Coronary artery (tissue), 2 donors: ENCODE results near the gene MTMR3.

Source experiments
- DNase-seq: peaks from one replicate; pipeline ENCODE4 v3.0.0-alpha.2; 2017; ENCODE audit warnings: low spot score
- H3K27ac ChIP-seq, 2 donors: fragments of 200-600 bp; sonication (generic); one replicate each; pipeline ENCODE4 v1.5.1; 2016 to 2019
- H3K4me3 ChIP-seq: fragments of 200-600 bp; sonication (generic); 2 replicates; pipeline ENCODE4 v1.5.1; 2016; ENCODE audit warnings: mild to moderate bottlenecking, moderate library complexity
- TF ChIP-seq, protein P1 (sequence below): fragments of 200-600 bp; sonication (generic); IDR thresholded peaks from one replicate; pipeline ENCODE4 v1.5.1; 2019; ENCODE audit warnings: antibody characterized with exemption

MTMR3 gene

DNA sequence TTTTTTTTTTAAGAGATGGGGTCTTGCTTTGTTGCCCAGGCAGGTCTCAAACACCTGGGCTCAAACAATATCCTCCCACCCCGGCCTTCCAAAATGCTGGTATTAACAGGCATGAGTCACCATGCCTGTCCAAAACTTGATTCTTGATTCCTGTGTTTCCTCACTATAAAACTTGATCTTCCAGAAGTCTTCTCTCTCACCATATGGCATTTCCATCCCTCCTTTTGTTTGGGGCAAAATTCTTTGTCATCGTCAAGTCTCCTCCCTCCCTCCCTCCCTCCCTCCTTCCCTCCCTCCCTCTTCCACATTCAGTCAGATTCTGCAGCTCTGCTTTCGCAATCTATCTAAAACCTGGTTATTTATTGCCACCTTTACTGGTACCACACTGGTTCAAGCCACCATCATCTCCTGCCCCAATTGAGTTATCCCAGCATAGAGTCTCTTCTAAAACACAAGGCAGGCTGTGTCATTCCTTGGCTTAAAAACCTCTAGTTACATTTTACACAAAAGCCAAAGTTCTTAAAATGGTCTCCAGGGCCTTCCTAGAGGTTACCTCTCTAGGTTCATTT is 132.3 kb downstream of the MTMR3 start:
- TF ChIP-seq, protein P1, sequence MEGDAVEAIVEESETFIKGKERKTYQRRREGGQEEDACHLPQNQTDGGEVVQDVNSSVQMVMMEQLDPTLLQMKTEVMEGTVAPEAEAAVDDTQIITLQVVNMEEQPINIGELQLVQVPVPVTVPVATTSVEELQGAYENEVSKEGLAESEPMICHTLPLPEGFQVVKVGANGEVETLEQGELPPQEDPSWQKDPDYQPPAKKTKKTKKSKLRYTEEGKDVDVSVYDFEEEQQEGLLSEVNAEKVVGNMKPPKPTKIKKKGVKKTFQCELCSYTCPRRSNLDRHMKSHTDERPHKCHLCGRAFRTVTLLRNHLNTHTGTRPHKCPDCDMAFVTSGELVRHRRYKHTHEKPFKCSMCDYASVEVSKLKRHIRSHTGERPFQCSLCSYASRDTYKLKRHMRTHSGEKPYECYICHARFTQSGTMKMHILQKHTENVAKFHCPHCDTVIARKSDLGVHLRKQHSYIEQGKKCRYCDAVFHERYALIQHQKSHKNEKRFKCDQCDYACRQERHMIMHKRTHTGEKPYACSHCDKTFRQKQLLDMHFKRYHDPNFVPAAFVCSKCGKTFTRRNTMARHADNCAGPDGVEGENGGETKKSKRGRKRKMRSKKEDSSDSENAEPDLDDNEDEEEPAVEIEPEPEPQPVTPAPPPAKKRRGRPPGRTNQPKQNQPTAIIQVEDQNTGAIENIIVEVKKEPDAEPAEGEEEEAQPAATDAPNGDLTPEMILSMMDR = no peak
- DNase-seq = no peak

DNA sequence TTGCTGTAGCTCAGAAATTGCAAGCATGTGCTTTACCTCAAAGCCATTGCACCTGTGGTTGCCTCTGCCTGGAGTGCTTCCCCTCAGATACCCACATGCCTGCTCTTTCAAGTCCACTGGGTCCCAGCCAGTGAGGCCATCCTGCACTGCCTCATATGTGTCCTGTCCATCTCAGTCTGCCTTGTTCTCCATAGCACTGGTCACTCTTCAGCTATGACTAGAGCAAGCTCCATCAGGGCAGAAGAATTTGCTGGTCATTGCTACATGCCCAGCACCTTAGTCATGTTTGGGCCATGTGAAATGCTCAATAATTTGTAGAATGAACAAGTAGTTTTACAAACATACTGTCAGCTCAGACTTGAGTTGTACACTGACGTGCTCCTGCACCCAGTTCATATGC is 132.9 kb downstream of the MTMR3 start:
- no peak overlapping the region for H3K27ac ChIP-seq
- TF ChIP-seq, protein P1 = no peak

More for the DNA sequence above, 132.3 kb downstream of the MTMR3 start:
- H3K27ac ChIP-seq = no peak overlapping the region
- no peak overlapping the region for H3K4me3 ChIP-seq

DNA sequence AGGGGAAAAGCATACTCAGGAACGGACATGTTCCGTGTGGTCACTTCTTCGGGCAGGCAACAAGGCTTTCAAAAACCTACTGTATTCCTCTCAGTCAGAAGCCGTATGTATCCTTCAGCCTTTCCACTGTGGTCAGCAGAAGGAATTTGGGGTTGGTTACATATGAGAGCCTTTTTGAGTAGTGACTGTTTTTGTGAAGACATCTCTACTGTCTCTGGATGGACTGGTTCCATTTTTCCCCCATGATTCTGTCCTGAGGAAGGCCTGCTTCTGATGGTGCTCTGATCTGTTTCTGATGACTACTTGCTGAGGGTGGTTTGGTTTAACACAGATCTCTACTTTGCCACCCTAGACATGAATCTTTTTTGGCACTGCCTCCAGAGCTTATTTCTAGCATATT is 133.6 kb downstream of the MTMR3 start:
- no peak overlapping the region for H3K27ac ChIP-seq
- TF ChIP-seq, protein P1 = no peak
- no peak for DNase-seq
- H3K4me3 ChIP-seq = no peak overlapping the region

More for the DNA sequence above, 132.9 kb downstream of the MTMR3 start:
- no peak overlapping the region for H3K4me3 ChIP-seq
- DNase-seq = no peak

DNA sequence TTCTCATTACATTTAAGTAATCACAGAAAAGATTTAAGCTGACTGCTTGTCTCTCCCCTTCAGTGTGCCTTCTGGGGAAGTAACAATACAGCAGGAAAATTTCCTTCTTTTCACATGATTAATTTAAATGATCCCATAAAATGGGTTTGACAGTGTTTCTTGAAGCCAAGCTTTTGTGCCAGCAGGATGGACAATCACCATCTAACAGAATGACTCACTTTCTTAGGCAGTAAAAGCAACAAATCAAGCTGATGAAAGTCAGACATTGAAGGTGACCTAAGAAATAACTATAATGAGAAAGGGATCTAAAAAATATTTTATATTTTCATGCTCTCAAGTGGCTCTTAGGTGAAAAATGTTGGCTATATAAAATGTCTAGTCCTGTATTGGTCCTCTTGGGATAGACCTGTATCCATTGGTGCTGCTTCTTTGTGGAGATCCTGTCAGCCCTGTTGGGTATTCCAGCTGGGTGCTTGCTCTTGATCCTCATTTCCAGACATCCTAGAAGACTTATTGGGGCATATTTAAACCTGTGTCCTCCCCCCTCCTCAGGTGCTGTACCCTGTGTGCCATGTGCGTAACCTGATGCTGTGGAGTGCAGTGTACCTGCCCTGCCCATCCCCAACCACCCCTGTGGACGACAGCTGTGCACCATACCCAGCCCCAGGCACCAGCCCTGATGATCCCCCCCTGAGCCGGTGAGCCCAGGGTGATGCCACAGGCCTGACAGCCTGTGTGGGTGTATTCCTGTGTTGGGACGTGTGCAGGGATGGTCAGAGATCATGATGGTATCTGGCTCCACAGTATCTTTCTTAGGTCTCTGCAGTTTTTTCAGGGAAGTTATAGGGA is 134.6 kb downstream of the MTMR3 start:
- TF ChIP-seq, protein P1 = no peak
- DNase-seq = no peak
- H3K4me3 ChIP-seq = no peak overlapping the region
- no peak overlapping the region for H3K27ac ChIP-seq

DNA sequence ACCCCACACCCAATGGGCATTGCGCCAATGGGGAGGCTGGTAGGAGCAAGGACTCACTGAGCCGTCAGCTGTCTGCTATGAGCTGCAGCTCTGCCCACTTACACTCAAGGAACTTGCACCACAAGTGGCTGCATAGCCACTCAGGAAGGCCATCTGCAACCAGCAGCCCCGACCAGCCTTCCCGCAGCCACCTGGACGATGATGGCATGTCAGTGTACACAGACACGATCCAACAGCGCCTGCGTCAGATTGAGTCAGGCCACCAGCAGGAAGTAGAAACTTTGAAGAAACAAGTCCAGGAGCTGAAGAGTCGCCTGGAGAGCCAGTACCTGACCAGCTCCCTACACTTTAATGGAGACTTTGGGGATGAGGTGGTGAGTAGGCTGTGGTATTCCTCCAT is 137.5 kb downstream of the MTMR3 start:
- Histone ChIP-seq H3K4me3 (no peak overlapping the region), H3K27ac (no peak overlapping the region)
- DNase-seq = no peak
- TF ChIP-seq, protein P1 = no peak

DNA sequence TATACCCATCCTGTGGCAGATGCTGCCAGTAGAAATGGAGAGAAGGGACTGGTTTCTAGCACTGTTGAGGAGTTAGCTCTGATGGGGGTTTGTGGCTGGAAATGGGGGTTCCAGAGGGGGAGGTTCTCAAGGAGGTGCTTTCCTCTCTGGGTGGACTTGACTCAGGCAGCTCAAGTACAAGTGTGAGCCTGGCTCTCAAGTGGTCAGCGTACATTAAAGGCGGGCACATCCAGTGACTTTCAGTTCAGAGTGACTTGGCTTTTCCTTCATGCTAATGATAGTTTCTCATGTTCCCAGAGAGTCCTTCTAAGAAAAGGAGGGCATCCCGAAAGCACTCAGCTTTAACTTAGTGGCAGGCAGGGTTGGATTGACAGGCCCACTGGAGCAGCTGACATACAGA is 138.4 kb downstream of the MTMR3 start:
- Histone ChIP-seq H3K4me3 (no peak overlapping the region), H3K27ac (no peak overlapping the region)
- no peak for DNase-seq
- TF ChIP-seq, protein P1 = no peak
